Breast epithelium (tissue), 4 donors: ENCODE results near the gene KTI12. TPM values are rescaled to one million over a fixed set of nuclear protein-coding genes. Genes with fewer than 3 reads are reported as not detected.
"Not testable (repeated sequence)": the region's sequence is repeated elsewhere in the genome, so short reads cannot be mapped to it uniquely, and the experiment has no call there.

Source experiments
- DNase-seq, 2 donors: peaks; one replicate each; pipeline ENCODE4 v3.0.0-alpha.2; 2019; ENCODE audit warnings: low spot score in 2 of 2
- H3K27ac ChIP-seq, 2 donors: fragments of 200-600 bp; sonication (generic) in 1 of 2; one replicate each; pipeline ENCODE4 v1.5.1; 2016 to 2019; ENCODE audit warnings: mild to moderate bottlenecking in 1 of 2
- H3K27me3 ChIP-seq, 2 donors: fragments of 200-600 bp; sonication (generic) in 1 of 2; one replicate each; pipeline versions ENCODE4 v1.5.1 to v1.6.0; 2017 to 2019; ENCODE audit warnings: control low read depth in 1 of 2, mild to moderate bottlenecking in 1 of 2
- H3K36me3 ChIP-seq: fragments of 200-600 bp; one replicate; pipeline ENCODE4 v1.5.1; 2019
- H3K4me1 ChIP-seq, 2 donors: fragments of 200-600 bp; sonication (generic); one replicate each; pipeline ENCODE4 v1.5.1; 2016 to 2019; ENCODE audit warnings: control low read depth in 1 of 2
- H3K4me3 ChIP-seq, 3 donors: fragments of 200-600 bp; sonication (generic); 1 replicate in 2 of 3; 2 replicates in 1 of 3; pipeline ENCODE4 v1.5.1; 2016 to 2019; ENCODE audit warnings: mild to moderate bottlenecking in 3 of 3, moderate library complexity in 2 of 3
- H3K9me3 ChIP-seq, 2 donors: fragments of 200-600 bp; sonication (generic) in 1 of 2; one replicate each; pipeline ENCODE4 v1.5.1; 2016 to 2019; ENCODE audit warnings: control low read depth in 1 of 2
- CTCF ChIP-seq, 3 donors: fragments of 450-650 bp; IDR thresholded peaks; one replicate each; pipeline ENCODE4 v1.5.1; 2016 to 2017; ENCODE audit warnings: antibody characterized with exemption in 3 of 3, mild to moderate bottlenecking in 3 of 3, moderate library complexity in 3 of 3
- POLR2A ChIP-seq: fragments of 450-650 bp; IDR thresholded peaks from one replicate; pipeline ENCODE4 v1.6.1; 2016; ENCODE audit warnings: antibody characterized with exemption, mild to moderate bottlenecking, moderate library complexity
- POLR2AphosphoS5 ChIP-seq, 3 donors: sonication (generic); formaldehyde crosslinking; IDR thresholded peaks; one replicate each; pipeline ENCODE4 v1.6.1; 2017; ENCODE audit warnings: antibody characterized with exemption in 3 of 3
- intact Hi-C: fragments of 100-400 bp; cut with DNase I; formaldehyde crosslinking; loops from one replicate; pipeline ENCODE4 v1.15.1; 2023; ENCODE audit warnings: low total_unique reads
- total RNA-seq, 3 donors: library from RNA; depleted of rRNA; stranded (reverse); fragments of >200 nt; gene quantifications; one replicate each; pipeline ENCODE4 v1.1.0, GENCODE V29; 2016

The KTI12 gene
- total RNA-seq, 3 donors from 2014 or later: 4.4 to 13.6 (median 7.9) TPM

- H3K27me3 ChIP-seq: no peaks in the 10 kb centered on the region
- intact Hi-C loops: no loop called here
- no peak for DNase-seq
- peaks cover under 1% of the 10 kb centered on the region for H3K36me3 ChIP-seq
- H3K4me3 ChIP-seq: no peak overlapping the region
- H3K27ac ChIP-seq: no peak overlapping the region
- TF ChIP-seq POLR2A (no peak), POLR2AphosphoS5 (IDR thresholded peaks at IDR 0.05) (no peak), CTCF (IDR thresholded peaks at IDR 0.05) (no peak)
- peaks cover 3 to 11% of the 10 kb centered on the region in 2 donors for H3K4me1 ChIP-seq
- no peaks in the 10 kb centered on the region for H3K9me3 ChIP-seq
Measured at GRCh38 chr1:52028328-52028727, 5.3 kb downstream of the KTI12 start.

GRCh38 chr1:52026278-52026677, 7.3 kb downstream of the KTI12 start:
- H3K4me1 ChIP-seq: no peaks in the 10 kb centered on the region
- no peaks in the 10 kb centered on the region for H3K27me3 ChIP-seq
- H3K36me3 ChIP-seq: peaks cover 10% of the 10 kb centered on the region
- no peak overlapping the region for H3K4me3 ChIP-seq
- no peak for TF ChIP-seq CTCF (IDR thresholded peaks at IDR 0.05)
- no peak overlapping the region for H3K27ac ChIP-seq
- no peaks in the 10 kb centered on the region for H3K9me3 ChIP-seq
- no peak for DNase-seq
- intact Hi-C loops: no loop called here

DNA sequence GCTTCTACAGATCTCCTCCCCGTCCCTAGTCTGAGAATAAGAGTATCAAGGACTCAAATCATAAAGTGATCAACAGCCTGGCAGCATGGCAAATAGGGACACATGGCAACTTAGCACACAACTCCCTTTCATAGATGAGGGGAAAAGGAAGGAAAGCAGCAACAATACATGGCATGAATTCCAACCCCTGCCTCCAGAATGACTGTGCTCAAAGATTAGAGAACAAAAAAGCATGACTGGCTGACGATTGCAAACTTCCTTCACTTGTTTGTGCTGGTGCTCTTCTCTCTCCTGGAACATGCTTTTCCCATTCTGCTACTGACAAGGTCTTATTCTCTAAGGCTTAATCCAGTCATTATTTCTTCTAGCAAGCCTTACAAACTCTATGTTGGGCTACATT, 11.5 kb downstream of the KTI12 start:
- TF ChIP-seq POLR2AphosphoS5 (IDR thresholded peaks at IDR 0.05) (no peak), CTCF (IDR thresholded peaks at IDR 0.05) (no peak), POLR2A (no peak)
- no peaks in the 10 kb centered on the region for H3K27me3 ChIP-seq
- intact Hi-C loops: no loop called here
- no peak overlapping the region for H3K27ac ChIP-seq
- peaks cover 10% of the 10 kb centered on the region for H3K36me3 ChIP-seq
- no peak for DNase-seq
- H3K9me3 ChIP-seq: no peaks in the 10 kb centered on the region
- no peak overlapping the region for H3K4me3 ChIP-seq
- no peaks in the 10 kb centered on the region for H3K4me1 ChIP-seq

GRCh38 chr1:52008071-52008809, 25.4 kb downstream of the KTI12 start:
- peaks cover 0 to 5% of the 10 kb centered on the region in 2 donors for H3K27me3 ChIP-seq
- no peak for DNase-seq
- H3K36me3 ChIP-seq: no peaks in the 10 kb centered on the region
- no peak for TF ChIP-seq CTCF (IDR thresholded peaks at IDR 0.05)
- TF ChIP-seq POLR2AphosphoS5 (IDR thresholded peaks at IDR 0.05): no peak
- TF ChIP-seq POLR2A: no peak
- H3K27ac ChIP-seq: no peak overlapping the region
- H3K9me3 ChIP-seq: no peaks in the 10 kb centered on the region
- H3K4me1 ChIP-seq: no peaks in the 10 kb centered on the region
- H3K4me3 ChIP-seq: no peak overlapping the region
- intact Hi-C loops: no loop called here

DNA sequence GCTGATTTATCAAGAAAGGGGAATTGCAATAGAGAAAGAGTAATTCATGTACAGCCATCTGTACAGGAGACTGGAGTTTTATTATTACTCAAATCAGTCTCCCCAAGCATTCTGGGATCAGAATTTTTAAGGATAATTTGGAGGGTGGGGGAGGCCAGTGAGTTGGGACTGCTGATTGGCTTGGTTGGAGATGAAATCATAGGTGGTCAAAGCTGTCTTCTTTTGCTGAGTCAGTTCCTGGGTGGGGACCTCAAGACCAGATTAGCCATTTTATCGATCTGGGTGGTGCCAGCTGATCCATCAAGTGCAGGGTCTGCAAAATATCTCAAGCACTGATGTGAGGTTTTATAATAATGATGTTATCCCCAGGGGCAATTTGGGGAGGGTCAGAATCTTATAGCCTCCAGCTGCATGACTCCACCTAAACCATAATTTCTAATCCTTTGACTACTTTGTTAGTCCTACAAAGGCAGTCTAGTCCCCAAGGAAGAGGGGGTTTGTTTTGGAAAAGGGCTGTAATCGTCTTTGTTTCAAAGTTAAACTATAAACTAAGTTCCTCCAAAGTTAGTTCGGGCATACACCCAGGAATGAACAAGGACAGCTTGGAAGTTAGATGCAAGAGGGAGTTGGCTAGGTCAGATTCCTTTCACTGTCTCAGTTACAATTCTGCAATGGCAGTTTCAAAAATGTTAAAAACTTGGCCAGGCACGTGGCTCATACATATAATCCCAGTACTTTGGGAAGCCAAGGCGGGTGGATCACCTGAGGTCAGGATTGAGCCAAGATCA, 26.2 kb downstream of the KTI12 start:
- DNase-seq: no peak
- intact Hi-C loops: no loop called here
- peaks cover 0 to 5% of the 10 kb centered on the region in 2 donors for H3K27me3 ChIP-seq
- H3K36me3 ChIP-seq: no peaks in the 10 kb centered on the region
- no peaks in the 10 kb centered on the region for H3K4me1 ChIP-seq
- H3K9me3 ChIP-seq: no peaks in the 10 kb centered on the region
- no peak for TF ChIP-seq POLR2A
- TF ChIP-seq POLR2AphosphoS5 (IDR thresholded peaks at IDR 0.05): no peak
- no peak for TF ChIP-seq CTCF (IDR thresholded peaks at IDR 0.05)
- H3K4me3 ChIP-seq: no peak overlapping the region
- H3K27ac ChIP-seq: no peak overlapping the region

- H3K4me1 ChIP-seq, H3K27ac ChIP-seq, H3K9me3 ChIP-seq, H3K27me3 ChIP-seq, intact Hi-C loops, H3K36me3 ChIP-seq, H3K4me3 ChIP-seq, DNase-seq: not testable (repeated sequence)
Measured at GRCh38 chr1:52006081-52006553, 27.5 kb downstream of the KTI12 start.

DNA sequence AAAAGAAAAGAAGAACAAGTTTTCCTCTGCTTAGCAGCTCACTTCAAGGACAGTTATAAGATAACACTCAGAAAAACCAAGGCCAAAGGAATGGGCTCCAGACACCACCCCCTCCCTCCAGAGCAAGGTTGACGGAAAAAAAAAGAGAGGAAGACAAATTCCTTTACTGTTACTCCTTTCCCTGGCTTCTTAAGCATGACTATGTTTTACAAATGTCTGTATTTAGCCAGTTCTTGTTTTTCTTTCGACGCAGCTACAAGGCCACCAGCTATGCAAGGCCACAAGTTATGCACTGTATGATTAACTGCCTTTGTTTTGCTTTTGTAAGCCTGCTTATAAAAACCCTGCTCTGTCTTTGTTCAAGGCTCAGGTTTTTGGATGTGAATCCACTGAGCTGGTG, 28.1 kb downstream of the KTI12 start:
- H3K9me3 ChIP-seq, H3K27ac ChIP-seq, DNase-seq, intact Hi-C loops, H3K36me3 ChIP-seq, H3K4me1 ChIP-seq, H3K27me3 ChIP-seq, H3K4me3 ChIP-seq: not testable (repeated sequence)
